GM19025 (cell line): ENCODE results near the gene UQCRHL.

Source experiments
- ATAC-seq: cut with Tn5 transposase; IDR thresholded peaks from one replicate; pipeline ENCODE4 v1.9.1; 2021; ENCODE audit warnings: mild to moderate bottlenecking, low read depth, moderate library complexity; ENCODE audit not compliant: unreplicated experiment

Gene UQCRHL

GRCh38 chr1:15799004-15799867 lies 8.2 kb downstream of the UQCRHL start:
- no peak for ATAC-seq

GRCh38 chr1:15797614-15798390 lies 9.6 kb downstream of the UQCRHL start:
- ATAC-seq, result no peak

GRCh38 chr1:15796086-15796462 lies 11.4 kb downstream of the UQCRHL start:
- ATAC-seq, result no peak

- ATAC-seq, result no peak
Measured at GRCh38 chr1:15788624-15789301, 18.7 kb downstream of the UQCRHL start.

- ATAC-seq, result no peak
Measured at GRCh38 chr1:15786581-15786980, 20.9 kb downstream of the UQCRHL start.

- no peak for ATAC-seq
Measured at GRCh38 chr1:15785683-15786082, 21.8 kb downstream of the UQCRHL start.

GRCh38 chr1:15777909-15778707 lies 29.3 kb downstream of the UQCRHL start:
- ATAC-seq, result no peak

GRCh38 chr1:15775706-15776105 lies 31.7 kb downstream of the UQCRHL start:
- no peak for ATAC-seq

GRCh38 chr1:15771836-15772515 lies 35.5 kb downstream of the UQCRHL start:
- ATAC-seq, result no peak

DNA sequence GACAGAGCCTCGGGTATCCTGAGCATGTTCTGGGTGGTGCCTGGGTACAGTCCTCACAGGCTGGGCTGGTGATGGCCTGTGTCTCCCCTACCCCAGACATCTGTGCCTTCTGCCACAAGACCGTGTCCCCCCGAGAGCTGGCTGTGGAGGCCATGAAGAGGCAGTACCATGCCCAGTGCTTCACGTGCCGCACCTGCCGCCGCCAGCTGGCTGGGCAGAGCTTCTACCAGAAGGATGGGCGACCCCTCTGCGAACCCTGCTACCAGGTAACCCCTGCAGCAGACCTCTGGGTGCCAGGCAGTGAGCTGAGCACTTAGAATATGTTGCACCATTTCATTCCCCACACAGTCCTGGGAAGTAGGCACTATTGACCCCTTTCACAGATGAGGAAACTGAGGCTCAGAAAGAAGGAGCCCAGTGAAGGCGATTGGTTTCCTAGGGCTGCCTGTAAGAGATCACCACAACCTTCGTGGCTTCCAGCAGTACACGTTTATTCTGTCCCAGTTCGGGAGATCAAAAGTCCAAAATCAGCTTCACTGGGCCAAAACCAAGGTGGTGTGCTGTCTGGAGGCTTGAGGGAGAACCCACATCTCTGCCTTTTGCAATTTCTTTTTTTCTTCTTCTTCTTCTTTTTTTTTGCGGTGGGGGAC lies 37.0 kb downstream of the UQCRHL start:
- no peak for ATAC-seq

DNA sequence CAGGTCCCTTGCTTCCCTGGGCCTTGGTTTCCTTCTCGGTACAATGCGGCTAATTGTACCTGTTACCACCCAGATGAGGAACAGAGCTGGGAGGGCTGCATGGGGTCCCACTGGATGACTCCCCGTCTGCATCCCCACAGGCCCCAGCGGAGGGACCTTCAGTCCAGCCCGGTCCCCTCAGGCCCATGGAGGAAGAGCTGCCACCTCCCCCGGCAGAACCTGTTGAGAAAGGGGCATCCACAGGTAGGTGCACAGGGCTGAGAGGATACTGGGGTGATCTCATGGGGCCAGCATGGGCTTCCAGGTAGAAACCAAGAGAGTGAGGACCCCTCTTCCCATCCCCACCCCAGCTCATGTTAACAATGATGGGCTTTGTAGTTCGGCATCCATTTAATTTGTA lies 39.1 kb downstream of the UQCRHL start:
- no peak for ATAC-seq

DNA sequence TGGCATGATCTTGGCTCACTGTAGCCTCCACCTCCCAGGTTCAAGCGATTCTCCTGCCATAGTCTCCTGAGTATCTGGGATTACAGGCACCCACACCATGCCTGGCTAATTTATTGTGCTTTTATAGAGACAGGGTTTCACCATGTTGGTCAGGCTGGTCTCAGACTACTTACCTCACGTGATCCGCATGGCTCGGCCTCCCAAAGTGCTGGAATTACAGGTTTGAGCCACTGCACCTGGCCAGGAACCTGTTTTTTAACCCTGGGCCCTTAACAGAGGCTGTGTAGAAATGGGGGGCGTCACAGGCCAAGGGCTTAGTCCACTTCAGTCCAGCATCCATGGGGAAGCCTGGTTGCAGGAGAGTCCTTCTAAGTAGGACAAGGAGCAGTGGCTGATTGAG lies 39.5 kb downstream of the UQCRHL start:
- ATAC-seq, result no peak

GRCh38 chr1:15765495-15766194 lies 41.8 kb downstream of the UQCRHL start:
- no peak for ATAC-seq

DNA sequence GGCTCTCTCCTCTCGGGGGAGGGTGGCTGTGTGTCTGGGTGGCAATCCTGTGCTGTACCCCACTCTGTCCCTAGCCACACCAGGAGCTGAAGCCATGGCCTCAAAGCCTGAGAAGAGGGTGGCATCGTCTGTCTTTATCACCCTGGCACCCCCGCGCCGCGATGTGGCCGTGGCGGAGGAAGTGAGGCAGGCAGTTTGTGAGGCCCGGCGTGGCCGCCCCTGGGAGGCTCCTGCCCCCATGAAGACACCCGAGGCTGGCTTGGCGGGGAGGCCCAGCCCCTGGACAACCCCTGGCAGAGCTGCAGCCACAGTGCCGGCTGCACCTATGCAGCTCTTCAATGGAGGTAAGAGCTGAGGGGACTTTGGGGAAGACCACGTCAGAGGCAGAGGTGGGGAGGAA lies 42.6 kb downstream of the UQCRHL start:
- ATAC-seq, result no peak

GRCh38 chr1:15764269-15764764 lies 43.1 kb downstream of the UQCRHL start:
- ATAC-seq, result no peak

GRCh38 chr1:15762546-15762945 lies 44.9 kb downstream of the UQCRHL start:
- no peak for ATAC-seq

DNA sequence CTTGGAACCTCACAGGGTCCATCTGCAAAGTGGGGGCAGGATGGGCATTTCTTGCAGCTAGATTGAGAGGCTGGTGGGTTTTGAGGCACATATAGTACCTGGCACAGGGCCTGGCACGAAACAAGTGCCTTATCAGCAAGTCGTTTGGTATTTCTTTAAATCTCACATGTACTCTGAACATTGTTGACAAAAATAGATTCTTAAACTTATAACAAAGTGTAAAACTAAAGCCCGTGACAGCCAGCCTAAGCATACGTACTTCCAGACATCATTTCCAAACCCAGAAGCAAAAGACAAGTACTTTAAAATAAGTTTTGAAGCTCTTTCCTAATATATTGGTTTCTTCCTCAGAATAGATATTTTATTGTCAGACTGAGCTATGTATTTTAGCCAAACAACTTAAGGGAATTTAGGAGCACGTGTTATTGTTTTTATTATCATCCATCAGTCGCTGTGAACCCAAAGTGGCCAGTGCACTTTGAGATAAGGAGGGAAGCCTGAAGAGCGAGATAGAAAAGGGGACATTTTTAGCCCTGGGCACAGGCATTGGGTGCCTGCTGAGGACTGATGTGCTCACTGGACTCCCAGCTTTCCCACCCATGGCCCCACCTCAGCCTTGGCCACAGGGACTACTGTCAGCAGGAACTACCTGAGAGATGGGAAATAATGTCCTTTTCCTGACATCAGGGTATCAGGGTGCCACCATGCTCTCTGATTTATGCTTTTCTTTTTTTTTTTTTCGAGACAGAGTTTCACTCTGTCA lies 45.9 kb downstream of the UQCRHL start:
- no peak for ATAC-seq
